Body of pancreas (tissue), 4 donors: ENCODE measurements around the gene IKZF2. TPM values are rescaled to one million over a fixed set of nuclear protein-coding genes. Genes with fewer than 3 reads are reported as not detected.

Experiments used
- ATAC-seq: fragments of 150-250 bp; one replicate; pipeline ENCODE4 v1.9.1; 2016
- DNase-seq, 4 donors: peaks; one replicate each; pipeline ENCODE4 v3.0.0-alpha.2; 2019
- H3K27ac ChIP-seq, 4 donors: fragments of 200-600 bp; sonication (generic); 1 replicate in 3 of 4; 2 replicates in 1 of 4; pipeline versions ENCODE4 v1.5.1 to v1.6.1; 2016 to 2019; ENCODE audit warnings: mild to moderate bottlenecking in 1 of 4, mixed read lengths in 1 of 4, moderate library complexity in 1 of 4
- H3K27me3 ChIP-seq, 2 donors: fragments of 200-600 bp; sonication (generic); one replicate each; pipeline ENCODE4 v1.6.0; 2016; ENCODE audit warnings: mild to moderate bottlenecking in 1 of 2
- H3K36me3 ChIP-seq, 2 donors: fragments of 200-600 bp; sonication (generic); replicated peaks in 1 of 2; 2 replicates each; pipeline ENCODE4 v1.5.1; 2016; ENCODE audit warnings: low read depth in 2 of 2; ENCODE audit not compliant: insufficient read depth in 1 of 2
- H3K4me1 ChIP-seq: fragments of 200-600 bp; sonication (generic); one replicate; pipeline ENCODE4 v1.6.0; 2016
- H3K4me3 ChIP-seq, 2 donors: fragments of 200-600 bp; sonication (generic); 1 replicate in 1 of 2; 2 replicates in 1 of 2; pipeline ENCODE4 v1.5.1; 2016 to 2019
- H3K9me3 ChIP-seq, 3 donors: fragments of 200-600 bp; sonication (generic); 1 replicate in 2 of 3; 2 replicates in 1 of 3; pipeline ENCODE4 v1.5.1; 2016
- CTCF ChIP-seq, 7 experiments: fragments of 450-650 bp in 4 of 7; fragments of 200-600 bp in 3 of 7; sonication (generic) in 3 of 7; IDR thresholded peaks; one replicate each; pipeline ENCODE4 v1.5.1; 2016 to 2019; ENCODE audit warnings: antibody characterized with exemption in 7 of 7
- POLR2A ChIP-seq, 3 donors: fragments of 450-650 bp; IDR thresholded peaks; one replicate each; pipeline ENCODE4 v1.6.1; 2016; ENCODE audit warnings: antibody characterized with exemption in 3 of 3, mild to moderate bottlenecking in 2 of 3
- WGBS, 2 donors: methylation state at CpG; one replicate each; pipeline ENCODE4 v1.1.5; 2017; 5-methylcytosine and 5-hydroxymethylcytosine counted together
- intact Hi-C: fragments of 100-400 bp; cut with DNase I; formaldehyde crosslinking; loops from one replicate; pipeline ENCODE4 v1.15.1; 2023
- total RNA-seq, 2 donors: library from RNA; depleted of rRNA; stranded (reverse); fragments of >200 nt; gene quantifications; one replicate each; pipeline ENCODE4 v1.1.0, GENCODE V29; 2016

The IKZF2 gene
- total RNA-seq, 2 donors from 2014 or later: 1.3 to 3.9 TPM

- no peaks in the 10 kb centered on the region for H3K27me3 ChIP-seq
- DNase-seq: no peak
- intact Hi-C loops: no loop called here
- no peaks in the 10 kb centered on the region for H3K9me3 ChIP-seq
- ATAC-seq: peak; percentile 59
- no peak for TF ChIP-seq POLR2A (IDR thresholded peaks at IDR 0.05)
- no peak for TF ChIP-seq CTCF (IDR thresholded peaks at IDR 0.05)
- H3K4me1 ChIP-seq: peaks cover 4% of the 10 kb centered on the region
- no peaks in the 10 kb centered on the region for H3K36me3 ChIP-seq
- peak overlapping the region in 2 of 4 donors; percentile 31 to 34 for H3K27ac ChIP-seq
- H3K4me3 ChIP-seq: no peak overlapping the region
These were observed 65.4 kb downstream of the IKZF2 start for GRCh38 chr2:213086050-213086449.

- intact Hi-C loops: no loop called here
- no peaks in the 10 kb centered on the region for H3K9me3 ChIP-seq
- no peak for DNase-seq
- H3K27me3 ChIP-seq: no peaks in the 10 kb centered on the region
- TF ChIP-seq POLR2A (IDR thresholded peaks at IDR 0.05) (no peak), CTCF (IDR thresholded peaks at IDR 0.05) (no peak)
- no peak for ATAC-seq
- peaks cover 5% of the 10 kb centered on the region for H3K4me1 ChIP-seq
- H3K27ac ChIP-seq: peak overlapping the region in 1 of 4 donors; percentile 34
- H3K4me3 ChIP-seq: no peak overlapping the region
- no peaks in the 10 kb centered on the region for H3K36me3 ChIP-seq
- WGBS, 2 donors: 76 to 78% methylated on average over 4 of the region's 4 CpGs
These were observed 65.9 kb downstream of the IKZF2 start for GRCh38 chr2:213085538-213085937.

DNA sequence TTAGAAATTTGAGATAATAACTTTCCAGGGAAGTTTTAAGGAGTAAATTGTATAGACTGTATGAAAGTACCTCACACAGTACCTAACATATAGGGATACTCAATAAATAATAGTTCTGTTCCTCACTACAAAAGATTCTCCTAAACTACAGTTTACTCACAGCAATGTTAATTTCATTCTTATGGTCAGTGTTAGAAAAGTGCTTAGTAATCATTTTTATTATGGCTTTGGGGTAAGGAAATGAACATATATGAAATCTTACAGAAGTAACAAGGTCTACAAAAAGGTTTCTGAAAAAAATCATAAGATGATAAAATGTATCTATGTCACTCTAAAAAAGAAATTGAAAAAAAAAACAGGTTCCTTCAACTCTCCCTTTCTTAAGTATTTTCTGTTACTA lies 67.2 kb downstream of the IKZF2 start:
- H3K4me1 ChIP-seq: peaks cover 5% of the 10 kb centered on the region
- H3K27me3 ChIP-seq: no peaks in the 10 kb centered on the region
- H3K9me3 ChIP-seq: no peaks in the 10 kb centered on the region
- H3K27ac ChIP-seq: no peak overlapping the region
- DNase-seq (no peak), ATAC-seq (no peak)
- H3K4me3 ChIP-seq: no peak overlapping the region
- intact Hi-C loops: no loop called here
- no peak for TF ChIP-seq CTCF (IDR thresholded peaks at IDR 0.05)
- TF ChIP-seq POLR2A (IDR thresholded peaks at IDR 0.05): no peak
- no peaks in the 10 kb centered on the region for H3K36me3 ChIP-seq

- no peaks in the 10 kb centered on the region for H3K9me3 ChIP-seq
- H3K27ac ChIP-seq: no peak overlapping the region
- H3K4me3 ChIP-seq: no peak overlapping the region
- DNase-seq (no peak), ATAC-seq (no peak)
- no peaks in the 10 kb centered on the region for H3K27me3 ChIP-seq
- TF ChIP-seq CTCF (IDR thresholded peaks at IDR 0.05): no peak
- no peak for TF ChIP-seq POLR2A (IDR thresholded peaks at IDR 0.05)
- H3K4me1 ChIP-seq: peaks cover 5% of the 10 kb centered on the region
- intact Hi-C loops: no loop called here
- H3K36me3 ChIP-seq: no peaks in the 10 kb centered on the region
These were observed 70.3 kb downstream of the IKZF2 start for GRCh38 chr2:213080969-213081617.

GRCh38 chr2:213079756-213080155 lies 71.7 kb downstream of the IKZF2 start:
- Histone ChIP-seq H3K4me1 (peaks cover 5% of the 10 kb centered on the region), H3K9me3 (no peaks in the 10 kb centered on the region), H3K36me3 (no peaks in the 10 kb centered on the region), H3K4me3 (no peak overlapping the region), H3K27me3 (no peaks in the 10 kb centered on the region), H3K27ac (no peak overlapping the region)
- DNase-seq: no peak
- intact Hi-C loops: no loop called here
- no peak for ATAC-seq
- TF ChIP-seq POLR2A (IDR thresholded peaks at IDR 0.05): no peak
- TF ChIP-seq CTCF (IDR thresholded peaks at IDR 0.05): no peak
